Brain microvascular endothelial cell (primary cell): ENCODE measurements around the gene MBD2.

Experiments
- DNase-seq: peaks from one replicate; pipeline ENCODE4 v3.0.0-alpha.2; 2020
- H3K27ac ChIP-seq: fragments of 250-450 bp; sonication (Bioruptor Pico); 2 replicates; pipeline ENCODE4 v1.5.1; 2020; ENCODE audit warnings: mild to moderate bottlenecking, moderate library complexity
- H3K27me3 ChIP-seq: fragments of 250-450 bp; sonication (Bioruptor Pico); replicated peaks from 2 replicates; pipeline ENCODE4 v1.5.1; 2020; ENCODE audit warnings: mild to moderate bottlenecking
- H3K36me3 ChIP-seq: fragments of 250-450 bp; sonication (Bioruptor Pico); replicated peaks from 2 replicates; pipeline ENCODE4 v1.5.1; 2020; ENCODE audit warnings: mild to moderate bottlenecking
- H3K4me3 ChIP-seq: 2 replicates; pipeline ENCODE4 v1.5.1; 2011; ENCODE audit warnings: low read depth, mild to moderate bottlenecking, control low read depth, low read length, moderate library complexity
- CTCF ChIP-seq: IDR thresholded peaks from 2 replicates; pipeline ENCODE4 v1.5.1; 2011; ENCODE audit warnings: low read depth, mild to moderate bottlenecking, moderate library complexity, low read length, control low read depth, inconsistent platforms; ENCODE audit errors: missing control alignments
- in situ Hi-C: cut with HindIII; loops from 2 replicates; pipeline ENCODE4 v1.10.0; 2017; ENCODE audit warnings: low sequenced_read_pairs, low pct_ligation_motif_present

The MBD2 gene

GRCh38 chr18:54117853-54118773 lies 106.4 kb downstream of the MBD2 start:
- DNase-seq = no peak
- Histone ChIP-seq H3K27ac (no peak overlapping the region), H3K36me3 (no peaks in the 10 kb centered on the region), H3K4me3 (no peak overlapping the region), H3K27me3 (no peaks in the 10 kb centered on the region)
- no peak for TF ChIP-seq CTCF
- in situ Hi-C loops = no loop called here

DNA sequence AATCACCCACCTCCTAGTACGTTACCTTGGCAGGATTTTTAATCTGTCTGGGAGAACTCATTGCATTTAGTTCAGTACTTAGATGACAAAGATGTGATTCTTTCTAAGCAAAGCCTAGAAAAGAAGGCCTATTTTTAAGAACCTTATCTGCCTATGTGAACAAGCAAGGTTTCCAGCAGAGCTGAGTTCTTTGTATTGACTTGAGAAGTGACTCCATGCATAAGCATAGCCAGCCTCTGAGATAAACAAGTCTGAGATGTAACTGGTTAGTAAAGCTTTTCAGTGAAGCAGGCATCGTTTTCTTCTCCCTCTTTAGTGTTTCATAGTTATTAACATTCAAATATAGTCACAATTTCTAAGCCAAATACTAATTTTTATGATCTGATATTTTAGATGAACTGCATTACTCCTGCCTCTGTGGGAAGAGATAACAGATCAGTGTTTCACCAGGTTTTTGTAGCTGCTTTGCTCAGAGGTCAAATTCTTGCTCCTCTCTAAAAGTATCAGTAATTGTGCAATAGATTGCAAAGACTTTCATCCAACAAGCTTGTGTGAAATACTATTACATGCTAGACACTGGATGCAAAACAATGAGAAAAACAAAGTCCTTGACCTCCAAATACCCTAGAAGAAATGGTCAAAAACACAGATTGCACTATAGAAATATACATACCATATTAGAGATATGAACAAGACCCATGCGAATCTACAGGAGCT lies 107.8 kb downstream of the MBD2 start:
- Histone ChIP-seq H3K27me3 (no peaks in the 10 kb centered on the region), H3K27ac (no peak overlapping the region), H3K36me3 (no peaks in the 10 kb centered on the region), H3K4me3 (no peak overlapping the region)
- no peak for DNase-seq
- TF ChIP-seq CTCF = no peak
- in situ Hi-C loops = no loop called here

GRCh38 chr18:54112356-54112755 lies 112.1 kb downstream of the MBD2 start:
- DNase-seq = no peak
- H3K36me3 ChIP-seq = no peaks in the 10 kb centered on the region
- no peak for TF ChIP-seq CTCF
- H3K27me3 ChIP-seq = no peaks in the 10 kb centered on the region
- H3K27ac ChIP-seq = no peak overlapping the region
- in situ Hi-C loops = no loop called here
- no peak overlapping the region for H3K4me3 ChIP-seq

DNA sequence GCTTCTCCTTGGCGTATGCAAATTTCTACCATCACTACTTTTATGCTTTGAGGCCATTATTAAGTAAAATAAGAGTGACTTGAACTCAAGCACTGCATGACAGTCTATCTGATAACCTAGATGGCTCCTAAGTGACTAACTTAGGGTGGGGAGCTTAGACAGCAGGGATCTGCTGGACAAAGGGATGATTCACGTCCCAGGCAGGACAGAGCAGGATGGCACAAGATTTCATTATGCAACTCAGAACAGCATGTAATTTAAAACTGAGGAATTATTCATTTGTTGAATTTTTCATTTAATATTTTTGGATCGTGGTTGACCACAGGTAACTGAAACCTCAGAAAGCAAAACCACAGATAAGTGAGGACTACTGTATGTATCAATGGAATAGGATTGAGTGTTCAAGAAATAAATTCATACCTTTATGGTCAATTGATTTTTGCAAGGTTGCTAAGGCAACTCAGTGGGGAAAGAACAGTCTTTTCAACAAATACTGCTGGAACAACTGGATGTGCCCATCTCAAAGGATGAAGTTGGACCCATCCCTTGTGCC lies 115.3 kb downstream of the MBD2 start:
- DNase-seq = peak; percentile 7
- Histone ChIP-seq H3K4me3 (no peak overlapping the region), H3K36me3 (no peaks in the 10 kb centered on the region), H3K27me3 (no peaks in the 10 kb centered on the region), H3K27ac (no peak overlapping the region)
- no peak for TF ChIP-seq CTCF
- in situ Hi-C loops = no loop called here

- TF ChIP-seq CTCF = no peak
- H3K27me3 ChIP-seq = no peaks in the 10 kb centered on the region
- H3K36me3 ChIP-seq = no peaks in the 10 kb centered on the region
- no peak overlapping the region for H3K4me3 ChIP-seq
- DNase-seq = no peak
- H3K27ac ChIP-seq = no peak overlapping the region
- in situ Hi-C loops = no loop called here
Observed at GRCh38 chr18:54102123-54102522, 122.3 kb downstream of the MBD2 start.
